ENCODE data around the gene SNX4. TPM values are rescaled to one million over a fixed set of nuclear protein-coding genes. Genes with fewer than 3 reads are reported as not detected.
"Not testable (repeated sequence)": the region's sequence is repeated elsewhere in the genome, so short reads cannot be mapped to it uniquely, and the experiment has no call there.

Gene SNX4
- polyA plus RNA-seq, 1 donor from 2014 or later, result 22.2 TPM

DNA sequence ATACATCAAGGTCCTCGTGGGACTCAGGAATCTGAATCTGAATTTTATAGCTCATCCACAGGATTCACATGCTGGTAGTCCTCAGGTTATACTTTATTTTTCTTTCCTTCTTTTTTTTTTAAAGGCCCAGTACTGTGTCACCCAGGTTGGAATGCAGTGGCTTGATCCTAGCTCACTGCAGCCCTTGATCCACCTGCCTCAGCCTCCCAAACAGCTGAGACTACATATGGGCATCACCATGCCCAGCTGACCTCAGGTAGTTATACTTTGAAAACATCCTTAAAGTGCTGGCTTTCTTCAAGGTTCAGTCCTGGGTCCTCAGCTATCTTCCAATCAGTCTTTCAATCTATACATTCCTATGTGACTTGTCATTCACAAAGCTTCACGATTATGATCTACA is 38.2 kb downstream of the SNX4 start:
- Mint-ChIP-seq H3K36me3 (peaks cover 11% of the 10 kb centered on the region), H3K9me3 (no peaks in the 10 kb centered on the region), H3K27me3 (no peaks in the 10 kb centered on the region), H3K4me3 (no peak overlapping the region), H3K27ac (no peak overlapping the region), H3K4me1 (no peaks in the 10 kb centered on the region)

DNA sequence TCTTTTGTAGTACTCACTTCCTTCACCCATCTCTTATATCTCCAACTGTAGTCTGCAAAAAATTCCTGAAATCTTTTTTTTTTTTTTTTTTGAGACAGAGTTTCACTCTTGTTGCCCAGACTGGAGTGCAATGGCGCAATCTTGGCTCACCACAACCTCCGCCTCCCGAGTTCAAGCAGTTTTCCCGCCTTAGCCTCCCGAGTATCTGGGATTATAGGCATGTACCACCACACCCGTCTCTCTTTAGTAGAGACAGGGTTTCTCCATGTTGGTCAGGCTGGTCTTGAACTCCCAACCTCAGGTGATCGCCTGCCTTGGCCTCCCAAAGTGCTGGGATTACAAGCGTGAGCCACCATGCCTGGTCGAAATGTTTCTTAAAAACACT is 38.6 kb downstream of the SNX4 start:
- not testable (repeated sequence) for H3K4me1 Mint-ChIP-seq, H3K27ac Mint-ChIP-seq, H3K9me3 Mint-ChIP-seq, H3K27me3 Mint-ChIP-seq, H3K4me3 Mint-ChIP-seq
- peaks cover 11% of the 10 kb centered on the region for H3K36me3 Mint-ChIP-seq

DNA sequence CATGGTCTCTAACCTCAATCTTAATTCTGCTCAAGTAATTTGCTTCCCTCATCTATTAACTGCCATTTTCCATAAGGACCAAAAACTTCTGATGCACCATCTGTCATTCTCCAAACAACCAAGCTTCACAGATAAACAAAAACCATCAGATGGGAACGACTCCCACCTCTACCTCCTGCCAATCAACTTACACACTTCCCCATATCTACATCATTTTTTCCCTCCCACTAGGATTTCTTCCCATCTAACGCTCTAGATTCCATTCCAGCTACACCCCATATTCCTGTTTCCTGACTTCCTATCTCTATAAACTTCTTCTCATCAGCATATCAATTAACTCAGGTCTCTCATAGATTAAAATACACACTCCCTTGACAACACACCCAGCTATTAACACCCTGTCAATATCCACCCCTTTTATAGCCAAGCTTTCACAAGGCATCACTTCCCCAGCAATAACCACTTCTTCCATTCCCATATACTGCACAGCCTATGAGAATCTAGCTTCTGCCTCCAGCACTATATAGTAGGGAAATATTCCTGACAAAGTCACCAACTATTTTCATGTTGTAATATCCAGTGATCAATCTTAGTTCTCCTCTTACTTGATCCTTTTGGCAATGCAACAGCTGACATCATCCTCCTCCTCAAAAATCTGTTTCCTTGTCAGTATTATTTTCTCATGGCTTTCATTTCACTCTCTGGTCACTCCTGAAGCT is 39.2 kb downstream of the SNX4 start:
- Mint-ChIP-seq H3K27me3 (no peaks in the 10 kb centered on the region), H3K9me3 (no peaks in the 10 kb centered on the region), H3K4me1 (no peaks in the 10 kb centered on the region), H3K27ac (no peak overlapping the region), H3K36me3 (peaks cover 6% of the 10 kb centered on the region), H3K4me3 (no peak overlapping the region)

DNA sequence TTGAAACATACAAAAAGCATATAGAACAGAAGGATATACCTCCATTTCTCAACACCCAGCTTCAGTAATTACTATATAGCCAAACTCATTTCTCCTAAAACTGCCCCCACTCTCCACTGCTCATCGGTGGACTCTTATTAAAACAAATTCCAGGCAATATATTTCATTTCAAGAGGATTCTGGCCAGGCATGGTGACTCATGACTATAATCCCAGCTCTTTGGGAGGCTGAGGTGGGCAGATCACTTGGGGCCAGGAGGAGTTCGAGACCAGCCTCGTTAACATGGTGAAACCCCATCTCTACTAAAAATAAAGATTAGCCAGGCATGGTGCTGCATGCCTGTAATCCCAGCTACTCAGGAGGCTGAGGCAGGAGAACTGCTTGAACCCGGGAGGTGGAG is 40.9 kb downstream of the SNX4 start:
- no peak overlapping the region for H3K4me3 Mint-ChIP-seq
- no peaks in the 10 kb centered on the region for H3K9me3 Mint-ChIP-seq
- no peak overlapping the region for H3K27ac Mint-ChIP-seq
- no peaks in the 10 kb centered on the region for H3K27me3 Mint-ChIP-seq
- H3K4me1 Mint-ChIP-seq, result no peaks in the 10 kb centered on the region
- peaks cover 5% of the 10 kb centered on the region for H3K36me3 Mint-ChIP-seq

DNA sequence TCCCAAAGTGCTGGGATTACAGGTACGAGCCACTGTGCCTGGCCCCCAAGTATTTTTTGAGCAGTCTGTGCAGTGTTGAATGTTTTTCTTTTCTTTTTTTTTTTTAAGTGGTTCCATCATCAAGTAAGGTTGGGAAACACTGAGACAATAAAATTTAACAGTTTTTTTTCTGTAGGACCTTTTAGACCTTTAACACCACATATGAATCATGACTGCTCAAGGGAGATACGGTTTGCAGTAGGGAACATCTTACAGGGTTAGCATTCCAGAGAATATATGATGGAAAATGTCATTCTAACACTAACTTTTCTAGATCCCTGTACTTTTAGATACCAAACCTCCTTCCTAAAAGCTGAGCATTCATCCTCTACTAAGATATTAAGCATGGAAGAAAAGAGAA is 41.7 kb downstream of the SNX4 start:
- H3K4me1 Mint-ChIP-seq, result no peaks in the 10 kb centered on the region
- no peak overlapping the region for H3K27ac Mint-ChIP-seq
- no peak overlapping the region for H3K4me3 Mint-ChIP-seq
- no peaks in the 10 kb centered on the region for H3K27me3 Mint-ChIP-seq
- peaks cover 2% of the 10 kb centered on the region for H3K36me3 Mint-ChIP-seq
- no peaks in the 10 kb centered on the region for H3K9me3 Mint-ChIP-seq

DNA sequence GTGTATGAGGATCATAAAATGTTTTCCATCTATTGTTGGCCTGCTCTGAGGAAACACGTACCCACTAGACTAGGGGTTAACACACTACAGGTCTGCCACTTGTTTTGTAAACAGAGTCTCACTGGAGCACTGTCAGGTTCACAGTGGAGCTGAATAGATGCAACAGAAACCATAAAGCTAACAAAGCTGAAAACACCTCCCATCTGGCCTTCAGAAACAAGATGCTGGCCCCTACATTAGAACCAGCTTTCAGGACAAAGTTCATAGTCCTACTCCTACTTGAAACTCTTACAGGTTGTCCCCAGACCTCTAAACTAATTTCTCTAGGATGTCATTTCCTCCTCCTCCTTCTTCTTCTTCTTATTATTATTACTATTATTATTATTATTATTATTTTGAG is 42.3 kb downstream of the SNX4 start:
- Mint-ChIP-seq H3K4me1 (no peaks in the 10 kb centered on the region), H3K36me3 (peaks cover 6% of the 10 kb centered on the region), H3K9me3 (no peaks in the 10 kb centered on the region), H3K27me3 (no peaks in the 10 kb centered on the region), H3K4me3 (no peak overlapping the region), H3K27ac (no peak overlapping the region)

DNA sequence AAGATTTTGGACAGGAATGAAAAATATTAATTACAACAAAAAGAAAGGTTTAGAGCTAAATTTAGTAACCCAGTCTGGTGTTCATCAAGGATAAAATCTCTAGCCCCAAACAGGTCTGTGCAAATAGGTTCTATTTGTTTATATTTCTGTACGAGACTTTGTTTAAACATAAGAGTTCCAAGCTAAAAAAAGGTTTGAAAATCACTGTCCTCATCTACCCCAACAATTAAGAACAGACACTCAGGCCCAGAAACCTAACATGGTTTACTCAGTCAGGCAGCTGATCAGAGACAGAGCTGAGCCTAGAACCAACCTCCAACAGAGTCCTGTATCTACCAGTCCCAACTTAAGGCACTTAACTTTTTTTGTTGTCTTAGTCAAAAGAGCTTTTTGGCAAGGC is 49.3 kb downstream of the SNX4 start:
- Mint-ChIP-seq H3K27ac (no peak overlapping the region), H3K36me3 (peaks cover 26% of the 10 kb centered on the region), H3K9me3 (no peaks in the 10 kb centered on the region), H3K4me1 (no peaks in the 10 kb centered on the region), H3K27me3 (no peaks in the 10 kb centered on the region), H3K4me3 (no peak overlapping the region)

DNA sequence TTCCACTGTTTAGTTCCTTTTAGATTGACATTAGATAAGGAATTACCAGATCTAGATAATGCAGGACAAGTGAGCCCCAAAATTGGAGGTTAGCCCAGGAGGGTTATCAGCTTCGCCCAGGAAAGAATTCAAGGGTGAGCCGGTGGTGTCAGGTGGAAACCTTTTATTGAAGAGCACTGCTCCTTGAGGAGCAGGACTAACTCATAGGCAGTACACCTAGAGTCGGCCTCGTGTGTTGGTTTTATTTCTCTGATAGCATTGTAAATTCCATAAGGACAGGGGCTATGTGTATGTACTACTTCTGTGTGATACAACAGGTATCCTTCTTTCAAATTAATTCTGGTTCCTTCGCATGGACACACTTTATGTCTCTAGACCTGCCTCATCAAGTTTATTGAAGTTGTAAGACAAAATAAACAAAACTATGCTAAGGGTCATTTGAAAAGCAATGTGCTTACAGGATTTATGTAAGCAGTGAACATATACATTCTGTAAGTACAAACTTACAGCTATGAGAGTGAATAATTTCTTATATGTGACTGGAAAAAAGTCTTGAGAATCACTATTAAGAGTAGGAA is 57.2 kb downstream of the SNX4 start:
- no peaks in the 10 kb centered on the region for H3K9me3 Mint-ChIP-seq
- H3K4me1 Mint-ChIP-seq, result no peaks in the 10 kb centered on the region
- H3K4me3 Mint-ChIP-seq, result no peak overlapping the region
- peaks cover 5% of the 10 kb centered on the region for H3K36me3 Mint-ChIP-seq
- no peaks in the 10 kb centered on the region for H3K27me3 Mint-ChIP-seq
- no peak overlapping the region for H3K27ac Mint-ChIP-seq

DNA sequence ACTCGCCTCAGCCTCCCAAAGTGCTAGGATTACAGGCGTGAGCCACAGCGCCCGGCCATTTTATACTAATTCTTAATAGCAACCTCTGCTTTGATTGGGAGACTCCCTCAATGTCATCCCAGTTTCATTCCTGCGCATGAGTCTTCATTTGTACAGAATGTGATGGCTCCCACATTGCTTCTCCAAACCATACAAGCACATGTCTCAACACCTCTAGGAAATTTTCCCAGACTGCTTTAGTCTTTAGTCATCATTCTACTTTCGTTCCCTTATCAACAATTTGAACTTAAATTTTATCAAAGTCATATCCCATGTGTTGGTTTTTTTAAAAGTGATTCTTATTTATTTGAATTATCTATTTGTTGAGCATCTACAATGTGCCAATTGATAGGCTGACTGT is 58.1 kb downstream of the SNX4 start:
- H3K27ac Mint-ChIP-seq, result no peak overlapping the region
- H3K4me3 Mint-ChIP-seq, result no peak overlapping the region
- no peaks in the 10 kb centered on the region for H3K9me3 Mint-ChIP-seq
- peaks cover 8% of the 10 kb centered on the region for H3K36me3 Mint-ChIP-seq
- no peaks in the 10 kb centered on the region for H3K4me1 Mint-ChIP-seq
- no peaks in the 10 kb centered on the region for H3K27me3 Mint-ChIP-seq

DNA sequence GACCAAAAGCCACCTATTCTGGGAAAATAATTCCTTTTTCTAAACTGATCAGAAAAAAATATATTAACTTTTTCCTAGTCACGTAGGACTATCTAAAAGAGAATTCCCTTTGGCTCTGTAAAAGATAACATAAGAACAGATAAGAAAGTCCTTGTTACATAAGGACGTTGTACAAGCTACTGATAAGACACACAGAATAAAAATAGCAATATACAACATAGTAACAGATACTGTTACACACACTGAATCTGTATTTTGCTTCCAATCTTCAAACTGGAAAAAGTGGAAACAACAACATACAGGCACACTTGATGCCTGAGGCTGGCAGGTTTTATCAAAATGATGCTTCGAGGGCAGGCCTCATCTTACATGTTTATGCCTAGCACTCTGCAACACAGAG is 59.8 kb downstream of the SNX4 start:
- Mint-ChIP-seq H3K36me3 (peaks cover 6% of the 10 kb centered on the region), H3K4me3 (no peak overlapping the region), H3K27me3 (no peaks in the 10 kb centered on the region), H3K9me3 (no peaks in the 10 kb centered on the region), H3K4me1 (no peaks in the 10 kb centered on the region), H3K27ac (no peak overlapping the region)

DNA sequence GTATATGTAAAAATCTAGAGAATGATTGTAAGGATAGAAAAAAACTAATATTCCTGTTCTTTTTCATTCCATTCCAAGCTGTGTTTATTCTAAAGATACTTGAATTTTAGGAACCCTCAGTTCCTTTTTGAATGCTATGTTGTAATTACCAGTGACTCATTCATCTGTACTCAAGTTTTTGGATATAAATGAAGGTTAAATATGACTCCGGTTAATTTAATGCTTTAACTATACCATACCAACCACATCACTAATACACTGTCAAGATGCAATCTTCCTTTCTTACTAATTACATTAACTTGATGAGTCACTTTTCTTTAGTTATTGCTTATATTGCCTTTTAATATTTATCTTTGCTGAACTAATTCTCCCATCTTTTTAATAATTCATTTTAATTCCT is 76.1 kb downstream of the SNX4 start:
- H3K36me3 Mint-ChIP-seq, result peaks cover 7% of the 10 kb centered on the region
- H3K27me3 Mint-ChIP-seq, result no peaks in the 10 kb centered on the region
- no peaks in the 10 kb centered on the region for H3K4me1 Mint-ChIP-seq
- H3K4me3 Mint-ChIP-seq, result no peak overlapping the region
- peaks cover 0 to 4% (median 0%) of the 10 kb centered on the region in 3 donors for H3K9me3 Mint-ChIP-seq
- H3K27ac Mint-ChIP-seq, result no peak overlapping the region

DNA sequence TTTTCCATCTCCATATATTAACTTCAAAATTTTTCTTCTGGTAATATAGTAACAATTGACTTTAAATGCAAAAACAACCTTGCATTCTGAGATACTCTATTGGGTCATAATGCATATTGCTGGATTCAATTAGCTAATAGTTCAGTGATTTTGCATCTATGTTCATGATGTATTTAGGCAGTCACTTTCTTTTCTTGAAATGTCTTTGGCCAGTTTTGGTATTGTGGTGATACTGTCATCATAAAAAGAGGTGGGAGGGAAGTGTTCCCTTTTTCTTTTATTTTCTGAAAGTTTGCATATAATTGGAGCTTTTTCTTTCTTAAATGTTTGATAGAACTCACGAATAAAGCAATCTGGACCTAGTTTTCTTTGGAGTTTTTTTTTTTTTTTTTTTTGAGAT is 77.5 kb downstream of the SNX4 start:
- Mint-ChIP-seq H3K36me3 (peaks cover 5% of the 10 kb centered on the region), H3K27ac (no peak overlapping the region), H3K9me3 (peaks cover 0 to 4% (median 0%) of the 10 kb centered on the region in 3 donors), H3K4me3 (no peak overlapping the region), H3K27me3 (no peaks in the 10 kb centered on the region), H3K4me1 (no peaks in the 10 kb centered on the region)

DNA sequence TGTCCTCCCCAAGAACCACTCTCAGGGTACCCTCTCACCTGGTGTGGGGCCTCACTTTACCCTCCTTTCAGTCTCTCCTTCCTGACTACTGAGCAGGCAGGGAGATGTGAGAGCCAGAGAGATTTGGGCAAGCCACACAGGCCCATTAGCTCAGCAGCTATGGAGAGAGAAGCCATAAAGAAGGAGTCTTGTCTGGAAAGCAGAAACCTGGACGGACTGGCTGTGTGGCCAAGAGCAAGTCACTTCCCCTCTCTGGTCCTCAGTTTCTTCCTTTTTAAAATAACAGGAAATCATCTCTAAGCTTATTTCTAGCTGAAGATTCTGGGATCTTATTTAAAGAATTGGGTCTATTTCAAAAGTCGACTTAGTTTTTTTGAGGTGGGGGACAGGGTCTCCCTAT is 79.0 kb downstream of the SNX4 start:
- Mint-ChIP-seq H3K9me3 (peaks cover 0 to 4% (median 0%) of the 10 kb centered on the region in 3 donors), H3K27ac (no peak overlapping the region), H3K27me3 (no peaks in the 10 kb centered on the region), H3K36me3 (no peaks in the 10 kb centered on the region), H3K4me1 (no peaks in the 10 kb centered on the region), H3K4me3 (no peak overlapping the region)

DNA sequence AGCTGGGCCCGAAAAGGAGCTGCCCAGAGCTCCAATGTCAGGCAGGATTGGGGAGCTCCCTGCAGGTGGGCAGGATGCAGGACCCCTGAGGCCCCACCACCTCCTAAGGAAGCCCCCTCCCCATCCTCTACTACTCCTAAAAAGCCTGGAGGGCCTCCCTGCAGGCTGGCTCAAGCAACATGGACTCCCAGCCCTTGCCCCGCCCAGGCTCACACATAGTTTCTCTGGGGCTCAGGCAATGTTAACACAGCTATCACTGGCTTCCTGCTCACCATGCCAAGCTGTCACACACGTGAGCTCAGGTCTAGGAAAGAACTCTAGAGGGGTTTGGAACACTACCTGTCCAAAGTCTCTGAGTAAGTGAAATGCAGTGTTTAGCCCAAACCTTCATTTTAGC is 79.4 kb downstream of the SNX4 start:
- Mint-ChIP-seq H3K27ac (no peak overlapping the region), H3K4me3 (no peak overlapping the region), H3K36me3 (no peaks in the 10 kb centered on the region), H3K27me3 (no peaks in the 10 kb centered on the region), H3K9me3 (peaks cover 0 to 4% (median 0%) of the 10 kb centered on the region in 3 donors), H3K4me1 (no peaks in the 10 kb centered on the region)

DNA sequence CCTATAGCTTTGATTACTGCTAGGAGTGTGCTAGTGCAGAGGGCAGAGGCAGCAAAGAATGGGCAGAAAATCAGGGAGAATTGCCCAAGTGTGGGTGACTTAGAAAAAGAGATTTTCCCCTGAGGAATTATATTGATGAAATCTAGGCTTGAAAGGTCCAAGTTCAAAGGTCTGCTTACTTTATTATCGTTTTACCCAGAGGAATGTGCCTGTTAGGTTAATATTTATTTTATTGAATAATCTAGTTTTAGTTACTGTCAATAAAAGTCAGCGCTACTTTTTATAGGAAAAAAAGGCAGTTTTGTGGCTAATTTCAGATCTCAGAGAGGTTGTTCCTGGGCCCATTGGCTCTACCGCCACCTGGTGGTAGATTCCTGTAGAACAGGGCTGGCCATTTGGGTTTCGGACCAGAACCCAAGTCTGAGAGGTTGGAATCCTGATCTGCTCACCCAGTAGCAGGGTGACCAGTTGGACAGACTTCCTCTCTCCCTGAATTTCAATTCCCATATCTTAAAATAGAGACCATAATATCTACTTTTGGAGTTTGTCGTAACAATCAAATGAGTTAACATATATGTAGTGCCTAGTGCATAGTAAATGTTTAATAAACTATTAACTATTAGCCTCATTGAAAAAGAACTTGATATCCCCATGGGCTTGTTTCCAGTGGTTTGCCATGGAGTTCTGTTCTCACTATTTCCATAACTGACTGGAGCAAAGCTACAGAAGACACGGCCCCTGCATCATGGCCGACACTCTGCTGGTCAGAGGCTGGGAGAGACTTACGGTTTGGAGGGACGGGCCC is 82.2 kb downstream of the SNX4 start:
- no peak overlapping the region for H3K27ac Mint-ChIP-seq
- H3K4me3 Mint-ChIP-seq, result no peak overlapping the region
- peaks cover 0 to 2% (median 0%) of the 10 kb centered on the region in 3 donors for H3K9me3 Mint-ChIP-seq
- H3K4me1 Mint-ChIP-seq, result peaks cover 0 to 4% (median 0%) of the 10 kb centered on the region in 3 donors
- H3K36me3 Mint-ChIP-seq, result peaks cover 1% of the 10 kb centered on the region
- H3K27me3 Mint-ChIP-seq, result no peaks in the 10 kb centered on the region

DNA sequence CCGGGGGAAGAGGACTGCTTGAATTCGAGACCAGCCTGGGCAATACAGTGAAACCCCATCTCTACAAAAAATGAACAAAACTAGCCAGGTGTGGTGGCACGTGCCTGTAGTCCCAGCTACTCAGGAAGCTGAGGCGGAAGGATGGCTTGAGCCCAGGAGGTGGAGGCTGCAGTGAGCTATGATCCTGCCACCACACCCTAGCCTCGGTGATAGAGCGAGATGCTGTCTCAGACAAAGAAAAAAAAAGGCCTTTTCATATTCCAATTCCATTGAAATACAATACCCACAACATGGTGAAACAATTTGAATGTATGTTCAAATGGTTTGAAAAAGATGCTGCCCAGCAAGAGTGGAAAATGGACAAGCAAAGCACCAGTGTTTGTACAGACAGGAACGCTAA is 83.1 kb downstream of the SNX4 start:
- H3K27ac Mint-ChIP-seq, result no peak overlapping the region
- H3K9me3 Mint-ChIP-seq, result no peaks in the 10 kb centered on the region
- H3K36me3 Mint-ChIP-seq, result peaks cover 1% of the 10 kb centered on the region
- no peak overlapping the region for H3K4me3 Mint-ChIP-seq
- H3K4me1 Mint-ChIP-seq, result peaks cover 0 to 4% (median 0%) of the 10 kb centered on the region in 3 donors
- H3K27me3 Mint-ChIP-seq, result no peaks in the 10 kb centered on the region

Data from IgD-negative memory B cell (primary cell).